Caco-2 (cell line): ENCODE results near the gene IMPACT. TPM values are rescaled to one million over a fixed set of nuclear protein-coding genes. Genes with fewer than 3 reads are reported as not detected.

Experiments
- BruUV-seq: library from RNA; stranded (reverse); fragments of 400-500 nt; replicated peaks from 2 replicates; lab custom pipeline; 2021; lab: Mats Ljungman, UMichigan
- CTCF ChIA-PET: fragments of 300-600 bp; sonication (Branson Sonifier 250); formaldehyde crosslinking; loops from one replicate; lab custom pipeline; 2022; ENCODE audit warnings: antibody characterized with exemption; lab: Charles Lee
- POLR2A ChIA-PET: fragments of 300-600 bp; sonication (Branson Sonifier 250); formaldehyde crosslinking; loops from one replicate; lab custom pipeline; 2022; ENCODE audit warnings: antibody characterized with exemption; lab: Charles Lee
- DNase-seq, 2 experiments: peaks; one replicate each; pipeline versions ENCODE4 v3.0.0 to v3.0.0-alpha.2; 2020 to 2022
- H3K27me3 ChIP-seq: replicated peaks from 2 replicates; pipeline ENCODE4 v1.6.0; 2011; ENCODE audit warnings: low read length; ENCODE audit not compliant: control insufficient read depth, insufficient read depth
- H3K36me3 ChIP-seq: 2 replicates; pipeline ENCODE4 v1.5.1; 2011; ENCODE audit warnings: low read length; ENCODE audit not compliant: control insufficient read depth, insufficient read depth
- H3K4me1 ChIP-seq: fragments of 250-450 bp; sonication (Bioruptor Pico); 2 replicates; pipeline ENCODE4 v1.5.1; 2020; ENCODE audit warnings: mild to moderate bottlenecking
- H3K4me3 ChIP-seq: 2 replicates; pipeline ENCODE4 v1.5.1; 2011; ENCODE audit warnings: low read depth, mild to moderate bottlenecking, control low read depth, low read length
- H3K9me3 ChIP-seq: fragments of 250-450 bp; sonication (Bioruptor Pico); 2 replicates; pipeline ENCODE4 v1.5.1; 2020; ENCODE audit warnings: mild to moderate bottlenecking, moderate library complexity
- H3K27ac Mint-ChIP-seq: one replicate; pipeline ENCODE4 v1.8.0; 2022; ENCODE audit warnings: mixed read lengths; ENCODE audit not compliant: unreplicated experiment
- H3K27me3 Mint-ChIP-seq: one replicate; pipeline ENCODE4 v1.8.0; 2022; ENCODE audit warnings: mixed read lengths; ENCODE audit not compliant: insufficient read depth, unreplicated experiment
- H3K36me3 Mint-ChIP-seq: one replicate; pipeline ENCODE4 v1.8.0; 2022; ENCODE audit warnings: mild to moderate bottlenecking, mixed read lengths; ENCODE audit not compliant: insufficient read depth, unreplicated experiment
- H3K4me1 Mint-ChIP-seq: one replicate; pipeline ENCODE4 v1.8.0; 2022; ENCODE audit warnings: low read depth, mixed read lengths; ENCODE audit not compliant: unreplicated experiment
- H3K4me3 Mint-ChIP-seq: one replicate; pipeline ENCODE4 v1.8.0; 2022; ENCODE audit warnings: mild to moderate bottlenecking, moderate library complexity, mixed read lengths; ENCODE audit not compliant: unreplicated experiment
- H3K9me3 Mint-ChIP-seq: one replicate; pipeline ENCODE4 v1.8.0; 2022; ENCODE audit warnings: mixed read lengths; ENCODE audit not compliant: unreplicated experiment
- CTCF ChIP-seq, 2 experiments: fragments of 200-600 bp in 1 of 2; IDR thresholded peaks; 1 replicate in 1 of 2; 2 replicates in 1 of 2; pipeline versions ENCODE4 v1.5.1 to v1.8.0; 2011 to 2022; ENCODE audit warnings: antibody characterized with exemption in 1 of 2, control low read depth in 1 of 2, inconsistent platforms in 1 of 2, low read depth in 1 of 2, low read length in 1 of 2, mild to moderate bottlenecking in 1 of 2, moderate library complexity in 1 of 2; ENCODE audit not compliant: insufficient read depth in 1 of 2, severe bottlenecking in 1 of 2, unreplicated experiment in 1 of 2
- intact Hi-C: fragments of 100-400 bp; cut with micrococcal nuclease; formaldehyde crosslinking; loops from one replicate; pipeline ENCODE4 v1.10.0; 2022; ENCODE audit not compliant: unreplicated experiment
- total RNA-seq: library from RNA; stranded (reverse); gene quantifications from 2 replicates; pipeline ENCODE4 v1.2.3, GENCODE V29; 2022

Gene IMPACT
- total RNA-seq, 1 experiment from 2014 or later: 20.6 TPM

- TF ChIP-seq CTCF (IDR thresholded peaks at IDR 0.05; ENCODE audit: insufficient read depth in 1 of 2, low read depth in 1 of 2, low read length in 1 of 2, severe bottlenecking in 1 of 2, unreplicated experiment in 1 of 2): no peak
- H3K4me1 ChIP-seq: no peaks in the 10 kb centered on the region
- CTCF ChIA-PET: no interaction called here
- intact Hi-C loops: no loop called here
- H3K27me3 ChIP-seq: no peaks in the 10 kb centered on the region
- H3K4me1 Mint-ChIP-seq: no peaks in the 10 kb centered on the region
- H3K27me3 Mint-ChIP-seq: no peaks in the 10 kb centered on the region
- no peak overlapping the region for H3K27ac Mint-ChIP-seq
- POLR2A ChIA-PET: no interaction called here
- no peaks in the 10 kb centered on the region for H3K9me3 Mint-ChIP-seq
- no peak for DNase-seq
- no peak overlapping the region for H3K4me3 ChIP-seq
- H3K4me3 Mint-ChIP-seq: no peak overlapping the region
- H3K36me3 Mint-ChIP-seq: no peaks in the 10 kb centered on the region
- no peaks in the 10 kb centered on the region for H3K9me3 ChIP-seq
- no peaks in the 10 kb centered on the region for H3K36me3 ChIP-seq
- no TSS peak for BruUV-seq
Observed at GRCh38 chr18:24408496-24408895, 18.0 kb upstream of the IMPACT start.

- Histone ChIP-seq H3K36me3 (no peaks in the 10 kb centered on the region), H3K4me1 (no peaks in the 10 kb centered on the region), H3K9me3 (no peaks in the 10 kb centered on the region), H3K4me3 (no peak overlapping the region), H3K27me3 (no peaks in the 10 kb centered on the region)
- H3K9me3 Mint-ChIP-seq: no peaks in the 10 kb centered on the region
- no peak overlapping the region for H3K27ac Mint-ChIP-seq
- intact Hi-C loops: loop anchor here (1.0 kb wide), 1 partner anchor 54 kb away; no protein-coding TSS in a partner anchor
- no TSS peak for BruUV-seq
- H3K4me1 Mint-ChIP-seq: no peaks in the 10 kb centered on the region
- no peaks in the 10 kb centered on the region for H3K27me3 Mint-ChIP-seq
- peak; percentile 21 to 30 for DNase-seq
- peak in 1 of 2 experiments; percentile 26 for TF ChIP-seq CTCF (IDR thresholded peaks at IDR 0.05; ENCODE audit: insufficient read depth in 1 of 2, low read depth in 1 of 2, low read length in 1 of 2, severe bottlenecking in 1 of 2, unreplicated experiment in 1 of 2)
- ChIA-PET POLR2A (interaction anchor here (0.7 kb wide), 1 partner anchor 221 kb away, joined by 3 read pairs; no protein-coding TSS in a partner anchor), CTCF (interaction anchor here (1.4 kb wide), 2 partner anchors 53 to 236 kb away, joined by 5 to 6 read pairs; no protein-coding TSS in a partner anchor)
- no peak overlapping the region for H3K4me3 Mint-ChIP-seq
- H3K36me3 Mint-ChIP-seq: no peaks in the 10 kb centered on the region
Observed at GRCh38 chr18:24413148-24413547, 13.3 kb upstream of the IMPACT start.

- TF ChIP-seq CTCF (IDR thresholded peaks at IDR 0.05; ENCODE audit: insufficient read depth in 1 of 2, low read depth in 1 of 2, low read length in 1 of 2, severe bottlenecking in 1 of 2, unreplicated experiment in 1 of 2): no peak
- Histone ChIP-seq H3K4me1 (no peaks in the 10 kb centered on the region), H3K4me3 (no peak overlapping the region), H3K27me3 (no peaks in the 10 kb centered on the region), H3K9me3 (no peaks in the 10 kb centered on the region), H3K36me3 (no peaks in the 10 kb centered on the region)
- no TSS peak for BruUV-seq
- intact Hi-C loops: no loop called here
- no peaks in the 10 kb centered on the region for H3K36me3 Mint-ChIP-seq
- H3K9me3 Mint-ChIP-seq: no peaks in the 10 kb centered on the region
- no peak overlapping the region for H3K27ac Mint-ChIP-seq
- no peaks in the 10 kb centered on the region for H3K27me3 Mint-ChIP-seq
- no peaks in the 10 kb centered on the region for H3K4me1 Mint-ChIP-seq
- CTCF ChIA-PET: interaction anchor here (0.7 kb wide), 1 partner anchor 52 kb away, joined by 4 read pairs; no protein-coding TSS in a partner anchor
- POLR2A ChIA-PET: no interaction called here
- no peak for DNase-seq
- H3K4me3 Mint-ChIP-seq: no peak overlapping the region
Observed at GRCh38 chr18:24414349-24415003, 12.0 kb upstream of the IMPACT start.
